Posterior cingulate gyrus (tissue), 11 donors: ENCODE data around the gene BCORL1.

Source experiments
- DNase-seq, 10 donors: peaks; one replicate each; pipeline versions ENCODE4 v3.0.0 to v3.0.0-alpha.2; 2020 to 2021; ENCODE audit warnings: mixed read lengths in 3 of 10
- intact Hi-C: fragments of 100-400 bp; cut with DNase I; formaldehyde crosslinking; loops from one replicate; pipeline ENCODE4 v1.15.1; 2023

The BCORL1 gene

DNA sequence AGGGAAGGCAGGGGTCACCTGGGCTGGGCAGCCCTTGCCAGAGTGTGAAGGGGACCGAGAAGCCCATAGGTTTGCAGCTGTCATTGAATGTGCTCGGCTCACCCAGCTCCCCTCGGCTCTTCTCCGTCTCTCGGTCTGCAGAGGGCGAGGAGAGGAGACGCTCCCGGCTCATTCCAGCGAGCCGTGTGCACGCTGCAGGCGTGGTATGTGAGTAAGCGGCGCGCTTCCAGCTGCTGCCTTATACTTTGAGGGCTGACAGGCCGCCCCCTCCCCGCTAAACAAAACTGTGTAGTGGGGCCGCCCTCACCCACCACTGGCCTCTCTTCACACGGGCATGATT lies 23.0 kb upstream of the BCORL1 start:
- intact Hi-C loops = no loop called here
- peak in 2 of 10 donors; percentile 79 to 85 for DNase-seq

DNA sequence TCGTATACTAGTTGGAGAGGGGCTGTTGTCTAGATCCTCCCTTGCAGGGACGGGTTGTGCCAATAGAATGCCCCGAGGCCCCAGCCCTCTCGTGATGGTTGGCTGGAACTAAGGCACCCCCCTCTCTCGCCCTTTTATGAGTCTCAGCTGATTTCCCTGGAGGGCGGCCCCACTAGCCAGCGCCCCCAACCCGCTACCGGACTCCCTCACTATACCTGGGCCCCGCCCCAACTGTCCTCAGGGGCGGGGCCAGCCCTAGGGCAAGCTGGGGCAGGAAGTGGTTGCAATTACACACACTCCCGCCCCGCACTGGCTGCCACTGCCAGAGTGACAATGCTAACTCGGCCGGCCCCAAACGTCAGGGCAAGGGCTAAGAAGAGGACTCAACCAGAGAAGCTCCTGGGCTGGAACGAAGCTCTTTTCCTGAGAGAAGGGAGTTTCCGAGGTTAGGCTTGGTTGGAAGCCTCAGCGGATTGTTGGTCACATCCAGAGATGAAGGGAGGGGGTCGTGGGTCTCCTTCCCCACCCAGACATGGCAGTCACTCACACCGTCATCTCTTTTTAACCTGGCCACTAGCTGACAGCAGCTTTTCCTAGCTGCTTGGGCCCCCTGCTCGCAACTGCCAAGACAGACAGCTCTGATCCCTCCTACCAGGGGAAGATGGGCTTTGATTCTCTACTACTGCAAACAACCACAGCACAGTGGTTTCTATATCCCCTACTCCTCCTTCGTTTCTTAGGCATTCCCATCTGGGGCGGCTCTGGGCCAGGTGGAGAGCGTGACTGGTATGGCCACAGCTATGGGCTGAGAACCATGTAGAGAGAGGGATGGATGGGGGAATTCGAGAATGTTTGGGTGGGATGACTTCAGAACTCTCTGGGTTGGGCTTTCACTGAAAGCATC lies 21.0 kb upstream of the BCORL1 start:
- intact Hi-C loops = no loop called here

DNA sequence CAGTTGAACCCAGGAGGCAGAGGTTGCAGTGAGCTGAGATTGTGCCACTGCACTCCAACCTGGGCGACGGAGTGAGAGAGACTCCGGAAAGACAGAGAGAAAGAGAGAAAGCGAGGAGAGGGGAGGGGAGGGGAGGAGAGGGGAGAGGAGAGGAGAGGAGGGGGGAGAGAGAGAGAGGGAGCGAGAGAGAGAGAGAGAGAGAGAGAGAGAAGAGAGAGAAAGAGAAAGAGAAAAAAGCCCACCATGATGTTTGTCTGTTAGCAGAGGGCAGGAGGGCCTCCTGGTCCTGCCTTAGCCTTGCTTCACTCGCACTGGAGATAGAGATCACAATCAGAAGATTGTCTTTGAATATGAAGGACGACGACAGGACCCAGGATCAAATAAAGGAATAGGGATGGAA lies 18.7 kb upstream of the BCORL1 start:
- intact Hi-C loops = no loop called here
- peak in 1 of 10 donors; percentile 12 for DNase-seq

More for the DNA sequence above, 21.0 kb upstream of the BCORL1 start:
- peak in 2 of 10 donors; percentile 12 to 77 for DNase-seq

DNA sequence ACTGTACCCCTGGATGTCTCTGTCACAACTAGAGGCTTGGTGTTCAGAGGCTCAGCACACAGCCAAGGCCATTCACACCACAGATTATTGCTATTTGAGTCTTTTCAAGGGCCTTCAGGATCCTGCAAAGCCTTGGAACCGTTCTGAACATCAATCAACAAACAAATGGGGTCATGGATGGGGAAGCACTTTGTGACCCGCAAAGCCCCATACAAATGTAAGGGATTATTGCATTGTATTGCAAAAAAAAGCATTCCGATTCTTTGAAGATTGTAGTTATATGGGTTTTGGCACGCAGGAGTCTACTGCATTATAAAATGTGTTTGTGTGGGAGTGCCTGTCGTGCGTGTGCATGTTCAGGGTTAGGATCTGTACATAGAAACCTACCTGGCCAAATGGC lies 17.3 kb upstream of the BCORL1 start:
- peak in 1 of 10 donors; percentile 8 for DNase-seq
- intact Hi-C loops = no loop called here

DNA sequence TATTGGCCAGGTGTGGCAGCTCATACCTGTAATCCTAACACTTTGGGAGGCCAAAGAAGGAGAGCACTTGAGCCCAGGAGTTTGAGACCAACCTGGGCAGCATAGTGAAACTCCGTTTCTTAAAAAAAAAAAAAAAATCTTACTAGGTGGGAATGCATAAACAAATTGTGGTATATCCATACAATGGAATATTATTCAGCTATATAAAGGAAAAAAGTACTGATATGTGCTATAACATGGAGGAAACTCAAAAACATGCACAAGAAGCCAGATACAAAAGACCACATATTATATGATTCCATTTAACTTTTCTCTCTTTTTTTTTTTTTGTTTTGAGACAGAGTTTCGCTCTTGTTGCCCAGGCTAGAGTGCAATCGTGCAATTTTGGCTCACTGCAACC lies 13.5 kb upstream of the BCORL1 start:
- intact Hi-C loops = no loop called here
- no peak for DNase-seq

DNA sequence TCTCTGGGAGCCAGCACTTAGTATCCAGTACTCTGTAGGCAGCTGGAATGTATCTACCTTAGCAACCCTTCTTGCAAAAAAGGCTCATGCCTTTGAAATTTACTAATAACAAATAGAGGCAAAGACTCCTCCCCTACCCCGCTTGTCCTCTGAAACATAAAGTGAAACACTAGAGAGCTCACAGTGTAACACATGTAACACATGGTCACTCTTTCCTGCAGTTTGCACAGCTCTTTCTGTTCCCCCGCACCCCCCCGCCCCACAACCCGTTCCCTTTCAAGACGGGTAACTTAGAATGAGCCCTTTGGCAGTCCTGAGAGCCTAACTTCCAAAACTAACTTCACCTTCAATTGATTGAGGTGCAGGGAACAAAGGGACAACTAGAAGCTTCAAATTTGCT lies 6.0 kb upstream of the BCORL1 start:
- intact Hi-C loops = no loop called here
- DNase-seq = no peak

DNA sequence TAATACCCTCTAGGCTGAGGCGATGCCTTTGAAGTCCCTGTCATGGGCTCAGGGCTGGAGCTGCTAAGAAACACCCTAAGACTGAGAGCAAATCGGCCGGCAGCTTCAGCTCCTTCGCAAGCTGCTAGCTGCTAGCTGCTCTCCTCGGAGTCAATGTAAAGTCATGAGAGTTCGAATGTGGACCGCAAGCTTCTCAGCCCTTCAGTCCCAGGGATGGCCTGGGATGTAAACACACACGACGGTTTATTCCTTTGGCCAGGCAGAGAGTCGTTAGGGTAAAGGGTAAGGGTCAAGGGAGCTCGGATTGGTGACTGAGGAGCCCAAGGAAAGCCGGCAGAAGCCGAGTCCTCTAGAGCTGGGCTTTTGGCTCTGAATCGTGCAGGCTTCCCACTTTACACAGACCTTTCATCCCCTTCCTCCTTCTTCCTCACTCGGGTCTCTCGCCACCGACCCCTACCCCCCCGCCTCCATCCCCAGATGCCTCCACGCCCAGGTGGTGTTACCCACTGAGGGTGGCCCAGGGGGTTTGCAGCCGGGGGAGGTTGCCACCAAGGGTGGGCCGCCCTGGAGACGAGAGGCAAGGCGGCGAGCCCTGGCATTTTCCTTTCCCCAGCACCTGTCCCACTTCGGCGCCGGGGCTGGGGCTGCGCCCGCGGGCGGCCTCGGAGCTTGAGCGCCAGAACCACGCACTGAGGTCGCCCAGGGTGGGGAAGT lies 3.1 kb upstream of the BCORL1 start:
- intact Hi-C loops = no loop called here
- no peak for DNase-seq

DNA sequence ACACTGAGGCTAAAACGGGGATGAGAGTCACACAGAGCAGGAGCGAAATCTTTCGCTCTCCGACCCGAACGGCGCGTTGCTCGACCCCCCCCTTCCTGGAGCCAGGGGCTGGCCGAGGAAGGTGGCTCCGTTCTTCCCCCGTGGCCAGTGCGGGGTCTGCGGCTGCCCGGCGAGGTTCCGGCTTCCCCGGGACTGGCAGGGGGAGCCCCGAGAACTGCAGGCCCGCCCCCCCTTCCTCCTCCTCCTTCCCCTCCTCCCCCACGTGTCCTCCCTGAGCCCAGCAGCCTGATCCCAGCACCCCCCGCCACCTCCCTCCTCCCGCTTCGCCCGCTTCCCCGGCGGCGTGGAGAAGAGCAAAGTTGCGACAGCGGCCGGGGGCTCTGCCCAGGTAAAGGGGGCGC lies 2.4 kb upstream of the BCORL1 start:
- intact Hi-C loops = no loop called here

DNA sequence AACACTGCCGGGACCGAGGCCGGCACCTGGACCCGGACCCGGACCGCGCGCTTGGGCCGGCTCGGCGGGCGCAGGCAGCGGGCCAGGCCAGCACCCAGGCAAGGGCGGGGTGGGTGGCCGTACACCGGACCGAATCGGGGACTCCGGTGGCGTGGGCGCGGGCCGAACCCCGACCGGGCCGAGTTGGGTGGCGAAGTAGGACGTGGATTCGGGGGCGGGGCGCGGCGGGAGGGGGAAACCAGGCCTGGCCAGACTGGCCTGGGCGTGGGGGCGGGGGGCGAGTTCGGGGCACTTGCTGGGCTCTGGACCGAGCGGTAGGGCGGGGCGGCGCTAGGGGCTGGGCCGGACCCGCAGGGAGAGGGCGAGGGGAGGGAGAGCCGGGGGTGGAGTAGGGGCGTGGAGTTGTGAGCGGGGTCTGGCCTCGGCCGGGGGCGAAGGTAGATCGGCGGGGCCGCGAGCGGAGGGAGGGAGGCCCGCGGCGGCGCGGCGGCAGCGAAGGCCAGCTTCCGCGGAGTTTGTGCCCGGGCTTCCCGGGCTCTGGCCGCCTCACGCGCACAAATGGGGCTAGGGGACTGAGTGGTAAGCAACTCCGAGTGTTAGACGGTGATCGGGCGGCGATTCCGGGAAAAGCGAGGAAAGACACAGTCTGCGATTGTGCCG lies 1.8 kb upstream of the BCORL1 start:
- intact Hi-C loops = no loop called here
- DNase-seq = peak in 3 of 10 donors; percentile 25 to 87 (median 72)

More for the DNA sequence above, 2.4 kb upstream of the BCORL1 start:
- peak in 3 of 10 donors; percentile 21 to 81 (median 70) for DNase-seq

DNA sequence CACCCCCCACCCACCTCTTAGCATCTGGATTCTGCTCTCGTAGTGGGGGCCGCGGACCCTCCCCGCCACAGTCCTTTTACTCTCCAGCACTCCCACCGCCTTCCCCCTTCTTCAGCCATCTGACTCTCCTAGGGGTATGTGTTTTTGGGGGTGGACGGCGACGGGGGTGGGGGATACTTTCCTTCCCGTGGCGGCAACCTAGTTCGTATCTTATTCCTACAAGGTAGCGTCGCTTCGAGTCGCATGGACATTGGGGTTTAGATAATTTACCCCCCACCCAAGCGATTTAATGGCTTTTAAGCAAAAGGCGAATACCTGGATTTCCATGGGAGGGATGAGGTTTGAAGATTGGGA lies 1.3 kb upstream of the BCORL1 start:
- intact Hi-C loops = no loop called here
- DNase-seq = no peak

DNA sequence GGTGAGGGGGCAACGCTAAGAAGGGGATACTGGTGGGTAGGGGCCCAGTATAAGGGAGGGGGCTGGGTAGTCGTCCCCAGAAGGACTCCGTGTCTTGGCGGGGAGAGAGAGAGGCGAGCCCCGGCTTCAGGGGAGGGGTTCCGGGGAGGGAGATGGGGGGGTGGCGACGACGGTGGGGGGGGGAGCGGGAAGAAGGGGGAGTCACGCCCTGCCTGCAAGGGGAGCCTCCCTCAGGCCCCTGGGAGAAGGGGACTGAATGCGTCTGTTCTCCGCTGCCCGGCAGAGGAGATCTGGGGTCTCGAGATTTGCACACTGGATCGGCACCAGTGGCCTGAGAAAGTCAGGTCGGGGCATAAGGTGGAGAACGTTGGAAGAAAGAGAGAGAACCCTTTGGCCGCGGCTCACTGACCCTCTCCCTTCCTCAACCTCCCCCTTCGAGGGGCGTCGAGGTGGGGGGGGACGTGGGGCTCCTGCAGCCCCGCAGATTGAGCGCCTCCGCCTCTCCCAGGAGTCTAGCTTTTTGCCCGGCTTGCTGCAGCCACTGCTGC lies 609 bp upstream of the BCORL1 start:
- intact Hi-C loops = loop anchor here (1.0 kb wide), 1 partner anchor 51 kb away; no protein-coding TSS in a partner anchor
- no peak for DNase-seq

DNA sequence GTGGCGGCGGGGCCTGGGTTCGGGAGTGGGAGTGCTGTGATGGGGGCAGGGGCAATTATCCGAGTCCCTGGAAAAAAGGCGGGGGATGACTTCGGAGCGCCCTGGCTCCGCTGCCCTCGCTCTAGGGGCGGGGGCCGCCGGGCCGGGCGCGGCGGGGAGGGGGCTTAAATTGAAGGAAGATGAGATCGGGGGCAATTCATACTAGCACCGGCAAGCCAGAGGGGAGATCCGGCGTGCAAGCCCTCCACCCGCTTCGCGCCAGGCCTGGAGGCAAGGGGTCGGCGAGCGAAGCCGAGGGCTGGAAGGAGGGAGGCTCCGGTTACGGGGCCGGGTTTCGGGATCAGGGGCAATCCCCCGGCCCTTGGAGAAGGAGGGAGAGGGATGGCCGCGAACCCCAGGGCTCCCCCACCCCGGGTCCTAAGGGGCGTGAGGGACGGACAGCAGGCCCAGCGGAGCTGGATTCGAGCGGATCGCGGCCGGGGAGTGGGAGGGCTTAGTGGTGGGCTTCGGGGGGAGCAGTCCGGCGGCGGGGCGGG lies 1.2 kb downstream of the BCORL1 start:
- intact Hi-C loops = no loop called here
- DNase-seq = peak in 3 of 10 donors; percentile 11 to 83 (median 68)

DNA sequence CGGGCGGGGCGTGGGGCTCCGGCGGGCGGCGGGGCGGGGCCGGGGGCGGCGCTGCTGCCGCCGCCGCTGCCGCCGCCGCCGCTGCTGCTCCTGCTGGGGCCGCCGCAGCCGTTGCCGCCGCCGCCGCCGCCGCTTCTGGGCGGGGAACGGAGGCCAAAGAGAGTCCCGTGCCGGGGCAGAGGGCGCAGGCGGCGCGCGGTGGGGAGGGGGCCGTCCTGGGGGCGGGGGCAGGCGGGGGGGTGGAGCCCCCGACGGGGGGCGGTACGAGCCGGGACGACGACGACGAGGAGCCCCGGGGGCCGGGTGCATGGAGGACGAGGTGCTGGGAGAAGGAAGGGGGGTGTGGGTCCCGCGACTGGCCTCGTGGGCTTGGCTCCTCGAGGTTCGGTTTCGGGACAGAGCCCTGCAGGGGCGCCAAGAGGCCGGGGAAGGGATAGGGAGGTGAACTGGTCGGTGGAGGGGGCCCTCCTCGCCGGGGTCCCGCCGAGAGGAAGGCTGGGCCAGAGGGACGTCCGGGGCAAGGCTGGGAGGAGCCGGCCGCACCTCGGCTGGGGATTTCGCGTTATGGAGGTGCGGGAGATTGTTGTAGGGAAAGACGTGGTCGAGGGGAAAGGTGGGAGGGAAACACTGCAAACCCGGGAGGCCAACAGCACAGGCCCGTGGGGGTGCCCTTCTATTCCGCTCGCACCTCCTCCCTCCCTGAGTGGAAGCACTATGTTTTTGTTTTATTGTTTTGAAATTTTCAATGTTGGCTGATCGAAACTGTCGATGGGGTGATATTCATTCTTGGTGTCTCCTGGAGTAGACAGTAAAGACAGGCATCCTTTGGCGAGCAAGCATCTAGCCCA lies 1.9 kb downstream of the BCORL1 start:
- intact Hi-C loops = no loop called here
- DNase-seq = peak in 2 of 10 donors; percentile 12 to 87

DNA sequence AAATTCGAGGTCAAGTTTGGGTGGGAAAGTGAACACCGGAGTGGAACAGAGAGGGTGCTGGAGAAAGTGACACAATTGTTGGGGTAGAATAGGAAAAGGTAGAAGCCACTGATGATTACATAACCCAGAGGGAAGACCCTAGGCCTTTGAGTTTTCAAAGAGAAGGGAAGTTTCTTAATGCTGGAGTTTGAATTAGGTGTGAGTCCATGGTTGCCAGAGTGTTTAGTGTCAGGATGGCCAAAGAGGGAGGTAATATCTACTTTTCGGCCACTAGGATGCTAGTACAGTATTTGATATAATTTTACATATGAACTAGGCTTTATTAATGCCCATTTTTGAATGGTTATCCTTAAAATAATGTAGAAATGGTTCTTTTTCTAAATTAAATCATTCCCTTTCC lies 5.4 kb downstream of the BCORL1 start:
- intact Hi-C loops = no loop called here
- no peak for DNase-seq

DNA sequence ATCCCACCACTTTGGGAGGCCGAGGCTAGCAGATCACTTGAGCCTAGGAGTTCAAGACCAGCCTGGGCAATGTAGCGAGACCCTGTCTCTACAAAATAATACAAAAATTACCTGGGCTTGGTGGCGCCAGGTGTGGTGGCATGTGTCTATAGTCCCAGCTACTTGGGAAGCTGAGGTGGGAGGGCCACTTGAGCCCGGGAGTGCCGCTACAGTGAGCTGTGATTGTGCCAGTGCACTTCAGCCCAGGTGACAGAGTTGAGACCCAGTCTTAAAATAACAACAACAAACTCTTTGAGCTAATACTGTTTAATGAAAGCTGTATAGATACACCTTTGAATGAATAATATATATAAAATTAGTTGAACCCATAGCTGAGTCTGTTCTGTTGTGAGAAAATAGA lies 9.7 kb downstream of the BCORL1 start:
- intact Hi-C loops = no loop called here
- no peak for DNase-seq

DNA sequence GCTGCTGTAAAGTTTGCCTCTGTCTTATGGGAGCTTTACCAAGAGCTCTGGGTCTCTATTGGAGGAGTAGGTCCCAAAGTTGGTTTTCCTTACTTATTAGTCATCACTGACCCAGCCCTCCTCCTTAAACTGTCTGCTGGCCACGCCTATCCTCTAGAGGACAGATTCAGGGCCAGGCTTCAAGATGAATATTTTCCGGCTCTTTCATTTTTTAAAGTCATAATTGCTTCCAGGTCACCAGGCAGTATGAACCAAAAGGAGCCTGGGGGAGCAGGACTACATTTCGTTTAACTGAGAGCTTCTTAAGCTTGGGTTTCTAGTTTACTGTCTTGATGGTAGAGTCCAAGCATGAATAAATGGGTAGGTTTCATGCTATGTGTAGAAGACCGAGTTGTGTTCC lies 13.7 kb downstream of the BCORL1 start:
- intact Hi-C loops = no loop called here
- no peak for DNase-seq

DNA sequence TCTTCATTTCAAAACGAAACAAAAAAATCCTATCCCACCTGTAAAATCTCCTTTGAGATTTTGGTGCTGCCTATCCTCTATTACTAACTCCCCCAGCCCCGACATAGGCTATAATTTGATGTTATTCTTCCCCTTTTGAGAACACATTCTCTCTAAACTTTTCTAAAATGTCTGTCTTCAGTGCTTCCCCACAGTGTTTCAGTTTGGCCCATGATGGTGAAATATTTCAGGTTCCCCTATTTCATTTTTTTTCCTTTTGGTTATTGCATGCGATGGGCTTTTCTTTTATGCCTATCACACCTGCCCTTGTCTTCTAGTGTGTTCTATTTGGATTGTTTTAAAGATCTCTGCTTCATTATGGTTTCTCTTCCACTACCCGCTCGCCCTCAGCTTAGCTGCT lies 14.7 kb downstream of the BCORL1 start:
- intact Hi-C loops = no loop called here
- DNase-seq = no peak

DNA sequence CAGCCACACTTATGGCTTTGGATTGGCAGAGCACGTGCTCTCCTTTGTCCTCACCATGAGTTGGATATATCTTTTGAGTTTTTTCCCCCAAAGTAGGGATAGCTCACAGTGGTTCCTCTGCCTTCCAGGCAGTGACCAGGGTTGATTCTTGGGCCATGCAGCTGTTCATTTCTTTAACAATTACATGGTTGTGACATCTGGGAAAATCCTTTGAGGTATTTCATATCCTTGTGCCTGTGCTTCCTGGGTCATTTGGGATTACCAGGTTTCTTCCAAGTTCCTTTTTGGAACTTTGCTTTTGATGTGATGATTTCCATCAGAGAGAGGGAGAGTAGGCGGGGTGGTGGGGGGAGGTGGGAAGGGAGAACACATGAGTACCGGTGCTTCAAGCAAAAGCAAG lies 15.6 kb downstream of the BCORL1 start:
- no peak for DNase-seq
- intact Hi-C loops = no loop called here

DNA sequence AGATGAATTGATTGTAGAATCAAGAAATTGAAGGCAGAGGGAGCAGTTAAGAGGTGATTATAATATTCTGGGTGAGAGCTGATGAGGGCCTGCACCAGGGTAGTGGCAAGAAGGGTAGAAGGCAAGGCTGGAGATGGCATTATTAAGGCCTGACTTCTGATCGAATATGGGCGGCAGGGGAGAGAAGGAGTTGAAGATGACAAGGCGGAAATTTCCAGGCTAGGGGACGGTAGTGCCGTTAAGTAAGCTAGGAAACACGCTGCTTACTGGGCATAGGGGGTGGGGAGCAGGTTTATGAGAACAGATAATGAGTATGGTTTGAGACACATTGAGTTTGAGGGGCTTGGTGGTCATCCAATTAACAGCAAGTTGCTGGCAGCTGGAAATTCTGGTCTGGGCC lies 19.5 kb downstream of the BCORL1 start:
- no peak for DNase-seq
- intact Hi-C loops = no loop called here

DNA sequence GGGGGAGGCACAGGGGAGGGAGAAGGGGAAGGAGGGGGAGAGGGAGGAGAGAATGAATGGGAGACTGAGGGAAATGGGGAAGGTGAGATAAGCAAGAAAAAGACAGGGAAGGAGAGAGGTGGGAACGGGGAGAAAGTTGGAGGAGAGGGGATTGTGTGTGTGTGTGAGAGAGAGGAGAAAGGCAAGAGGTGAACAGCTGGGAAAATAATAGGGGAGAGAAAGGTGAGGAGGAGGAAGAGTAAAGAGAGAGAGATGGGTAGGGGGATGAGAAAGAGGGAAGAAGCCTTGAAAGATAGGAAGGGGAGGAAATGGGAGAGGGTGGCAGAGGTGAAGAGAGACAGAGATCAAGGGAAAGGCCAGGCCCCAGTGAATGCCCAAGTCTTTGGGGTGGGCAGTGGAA lies 20.1 kb downstream of the BCORL1 start:
- intact Hi-C loops = no loop called here
- no peak for DNase-seq
